ENCODE measurements around the gene SF3B5.
"Not testable (repeated sequence)": the region's sequence is repeated elsewhere in the genome, so short reads cannot be mapped to it uniquely, and the experiment has no call there.

Gene SF3B5

DNA sequence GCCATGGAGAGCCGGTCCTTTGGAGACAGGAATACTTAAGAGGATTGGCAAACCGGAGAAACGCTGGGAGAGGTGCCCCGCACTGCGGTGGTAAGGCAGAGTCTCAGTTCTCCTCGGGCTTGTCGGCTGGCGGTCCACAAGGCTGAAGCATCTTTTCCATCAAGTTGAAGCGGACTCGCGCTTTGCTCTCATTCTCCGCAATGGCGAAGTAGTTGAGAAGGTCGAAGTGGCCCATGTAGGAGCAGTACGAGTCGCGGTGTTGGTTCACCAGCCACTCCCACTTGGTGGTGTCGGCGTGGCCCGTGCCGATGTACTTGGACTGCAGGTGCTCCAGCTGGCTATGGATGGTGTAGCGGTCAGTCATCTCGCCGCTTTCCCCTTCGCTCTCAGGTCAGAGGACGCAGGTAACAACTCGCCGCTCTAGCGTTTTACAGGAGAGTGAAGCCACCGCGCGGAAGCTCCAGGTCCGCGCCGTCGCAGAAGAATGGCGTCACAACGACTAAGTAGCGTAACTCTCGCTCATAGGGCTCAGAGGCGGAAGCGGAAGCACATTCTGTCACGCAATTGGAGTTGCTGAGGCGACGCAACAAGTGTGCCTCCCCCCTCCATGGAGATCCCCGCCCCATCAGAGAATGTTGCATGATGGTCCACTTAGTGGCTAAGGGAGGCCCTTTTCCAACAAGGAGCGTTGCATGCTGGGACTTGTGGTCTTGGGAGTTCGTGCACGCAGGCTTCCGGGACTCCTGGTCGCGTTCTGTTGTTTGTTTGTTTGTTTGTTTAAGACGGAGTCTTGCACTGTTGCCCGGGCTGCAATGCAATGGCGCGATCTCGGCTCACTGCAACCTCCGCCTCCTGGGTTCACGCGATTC lies at the start of gene SF3B5:
TSS of gene SF3B5 (minus strand) at position 440 of the 869 bp plus-strand sequence. CDS start at position 364, 76 bp downstream.
- DNase-seq (ENCODE audit: low read depth in 2 of 2) = peak; percentile 99 to 100

DNA sequence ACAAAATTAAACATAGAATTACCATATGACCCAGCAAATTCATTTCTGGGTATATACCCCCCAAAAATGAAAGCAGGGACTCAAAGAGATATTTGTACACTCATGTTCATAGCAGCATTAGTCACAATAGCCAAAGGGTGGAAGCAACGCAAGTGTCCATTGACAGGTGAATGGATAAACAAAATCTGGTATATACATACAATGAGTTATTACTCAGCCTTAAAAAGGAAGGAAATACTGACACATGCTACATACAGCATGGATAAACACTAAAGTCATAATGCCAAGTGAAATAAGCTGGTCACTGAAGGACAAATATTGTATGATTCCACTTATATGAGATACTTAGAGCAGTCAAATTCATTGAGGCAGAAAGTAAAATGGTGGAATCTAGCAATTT lies 49.6 kb upstream of the SF3B5 start:
- no peak for DNase-seq (ENCODE audit: low read depth in 2 of 2)

DNA sequence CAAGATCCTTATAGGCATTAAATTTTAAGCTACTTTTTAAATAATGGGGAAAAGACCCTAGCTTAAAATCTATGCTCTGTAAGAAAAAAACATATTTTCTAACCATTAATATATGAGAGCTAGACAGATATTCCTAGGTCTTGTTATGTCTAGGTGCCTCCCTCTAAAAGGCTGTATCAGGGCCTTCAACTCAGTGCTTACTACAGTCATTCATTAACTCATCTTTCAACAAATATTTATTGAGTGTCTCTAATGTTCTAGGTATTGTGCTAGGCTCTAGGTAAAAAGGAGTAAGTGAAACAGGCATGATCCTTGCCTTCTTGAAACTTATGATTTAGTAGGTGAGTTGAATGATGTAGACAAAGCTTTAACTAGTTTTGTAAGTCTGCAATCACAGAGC lies 48.5 kb upstream of the SF3B5 start:
- no peak for DNase-seq (ENCODE audit: low read depth in 2 of 2)

DNA sequence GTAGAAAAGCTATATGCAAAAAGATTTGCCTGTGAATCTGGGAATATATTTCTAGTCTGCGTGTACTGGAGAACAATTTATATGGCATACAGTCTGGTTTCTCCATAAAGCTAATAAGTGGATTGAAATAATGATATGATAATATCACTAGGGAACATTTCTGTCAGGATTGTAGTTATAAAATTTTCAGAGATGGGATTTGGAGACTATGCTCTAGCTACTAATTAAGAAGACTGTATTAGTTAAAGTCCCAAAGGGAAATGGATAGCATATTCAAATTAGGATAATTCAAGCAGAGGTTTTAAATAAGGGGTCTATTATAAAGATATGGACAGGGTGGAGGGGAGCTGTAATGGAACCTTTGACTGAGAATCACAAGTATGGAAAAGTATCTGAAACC lies 47.7 kb upstream of the SF3B5 start:
- no peak for DNase-seq (ENCODE audit: low read depth in 2 of 2)

DNA sequence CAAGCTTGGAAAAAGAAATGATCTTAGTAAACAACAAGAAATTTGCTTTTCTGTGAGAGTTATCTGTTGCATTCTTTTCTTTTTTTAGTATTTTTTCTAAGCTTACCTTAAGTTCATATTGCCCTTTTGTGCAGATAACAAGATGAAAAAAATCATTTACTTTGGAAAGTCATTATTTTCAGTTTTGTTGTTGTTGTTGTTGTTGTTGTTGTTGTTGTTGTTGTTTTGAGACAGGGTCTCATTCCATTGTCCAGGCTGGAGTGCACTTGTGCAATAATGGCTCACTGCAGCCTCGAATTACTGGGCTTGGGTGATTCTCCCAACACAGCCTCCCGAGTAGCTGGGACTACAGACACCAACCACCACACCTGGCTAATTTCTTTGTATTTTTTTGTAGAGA lies 46.1 kb upstream of the SF3B5 start:
- DNase-seq (ENCODE audit: low read depth in 2 of 2) = no peak

DNA sequence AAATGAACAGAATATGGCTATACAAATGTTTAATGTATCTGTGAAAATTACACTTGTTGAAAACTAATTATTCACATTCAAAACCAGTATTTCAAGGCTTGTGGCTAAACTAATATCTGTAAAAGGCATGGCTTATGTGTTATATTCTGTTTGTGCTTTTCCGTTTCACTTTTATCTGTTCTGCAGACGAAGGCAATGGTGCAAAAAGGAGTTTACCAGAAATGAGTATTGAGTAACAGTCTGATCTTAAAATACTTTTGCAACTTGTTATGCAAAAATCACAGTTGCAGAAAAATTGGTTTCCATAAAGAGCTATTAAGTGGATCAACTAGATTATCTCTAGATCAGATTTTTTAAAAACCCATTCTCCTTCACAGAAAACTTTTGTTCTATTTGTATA lies 45.5 kb upstream of the SF3B5 start:
- DNase-seq (ENCODE audit: low read depth in 2 of 2) = no peak

DNA sequence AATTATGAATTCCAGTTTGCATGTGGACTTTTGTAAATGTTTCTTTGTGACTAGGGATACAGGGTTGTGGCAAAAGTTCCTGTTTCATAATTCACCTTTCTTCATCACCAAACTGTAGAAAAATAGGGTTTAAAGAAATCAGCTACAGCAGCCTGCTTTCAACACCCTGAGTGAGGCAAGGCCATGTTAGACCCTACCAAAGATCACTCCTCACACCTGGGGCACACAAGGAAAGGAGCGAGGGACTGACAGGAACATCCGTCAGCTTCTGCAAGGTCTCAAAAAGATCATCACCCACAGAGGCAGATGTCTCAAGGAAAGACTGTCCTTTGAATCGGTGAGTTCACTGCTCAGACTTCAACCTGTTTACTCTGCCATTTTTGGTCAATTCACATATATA lies 44.4 kb upstream of the SF3B5 start:
- DNase-seq (ENCODE audit: low read depth in 2 of 2) = no peak

DNA sequence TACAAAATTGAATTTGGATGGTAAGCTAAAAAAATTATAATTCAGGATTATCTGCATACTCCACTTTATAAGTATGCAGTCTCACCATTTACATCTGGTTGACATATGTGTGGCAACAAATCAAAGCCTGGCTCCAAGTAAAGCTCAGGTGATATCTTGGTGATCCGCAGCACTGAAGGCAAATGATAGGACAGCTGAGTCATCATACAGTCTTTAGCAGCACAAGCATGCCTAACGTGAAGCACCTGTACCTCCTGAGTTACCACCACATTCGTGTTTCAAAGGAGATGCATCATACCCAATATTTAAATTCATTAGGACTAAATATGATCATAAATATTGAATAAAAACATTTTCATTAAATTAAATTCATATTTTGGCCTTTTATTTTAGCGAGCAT lies 43.2 kb upstream of the SF3B5 start:
- no peak for DNase-seq (ENCODE audit: low read depth in 2 of 2)

DNA sequence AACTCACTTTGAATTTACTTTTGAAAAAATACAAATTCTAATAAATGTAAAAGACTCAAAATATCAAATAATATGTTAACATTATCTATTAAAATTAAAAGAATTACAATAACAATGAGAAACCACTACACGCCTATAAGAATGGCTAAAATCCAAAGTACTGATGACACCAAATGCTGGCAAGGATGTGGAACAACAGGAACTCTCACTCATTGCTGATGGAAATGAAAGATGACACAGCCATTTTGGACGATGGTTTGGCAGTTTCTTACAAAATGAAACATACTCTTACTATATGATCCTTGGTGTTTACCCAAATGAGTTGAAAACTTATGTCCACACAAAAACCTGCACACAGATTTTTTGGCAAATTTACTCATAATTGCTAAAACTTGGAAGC lies 39.4 kb upstream of the SF3B5 start:
- DNase-seq (ENCODE audit: low read depth in 2 of 2) = no peak

DNA sequence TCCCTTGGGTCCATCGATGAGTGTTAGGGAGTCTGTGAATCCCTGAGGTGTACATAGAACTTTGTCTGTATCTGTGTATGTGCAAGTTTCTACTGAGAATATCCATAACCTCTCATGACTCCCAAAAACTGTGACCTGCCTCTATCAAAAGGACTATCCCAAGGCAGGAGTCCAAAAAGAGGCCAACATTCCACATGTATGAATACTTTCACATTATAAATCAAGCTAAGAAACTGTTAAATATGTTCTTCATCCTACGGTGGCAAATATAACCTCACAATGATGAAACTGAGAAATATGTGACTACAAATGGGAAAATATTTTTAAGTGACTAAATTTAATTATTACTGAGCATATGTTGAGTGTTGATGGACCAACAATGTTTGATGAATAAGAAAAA lies 38.8 kb upstream of the SF3B5 start:
- DNase-seq (ENCODE audit: low read depth in 2 of 2) = no peak

DNA sequence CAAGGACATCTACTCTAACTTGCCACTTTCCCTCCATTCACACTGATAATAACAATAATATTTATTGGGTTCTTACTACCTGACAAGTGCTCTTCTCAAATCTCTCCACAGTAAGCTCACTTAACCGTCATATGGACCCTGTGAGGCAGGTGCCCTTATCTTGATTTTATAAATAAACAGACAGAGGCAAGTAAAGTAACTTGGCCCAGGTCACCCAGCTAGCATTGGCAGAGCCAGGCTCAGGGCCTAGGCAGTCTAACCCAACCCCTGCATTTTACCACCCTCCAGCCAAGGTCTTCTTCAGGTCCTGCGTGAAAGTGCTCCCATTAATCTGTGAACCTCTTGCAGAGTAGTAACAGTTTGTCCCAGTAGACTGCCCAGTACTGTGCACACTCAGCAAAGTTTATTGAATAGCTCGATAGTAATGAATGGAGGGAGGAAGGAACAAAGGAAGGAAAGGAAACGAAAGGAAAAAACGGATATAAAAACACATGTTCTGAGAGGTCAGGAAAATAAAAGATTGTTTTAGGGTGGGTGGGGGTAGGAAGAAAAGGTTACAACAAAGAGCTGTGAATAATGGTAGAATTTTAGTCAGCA lies 38.0 kb upstream of the SF3B5 start:
- no peak for DNase-seq (ENCODE audit: low read depth in 2 of 2)

DNA sequence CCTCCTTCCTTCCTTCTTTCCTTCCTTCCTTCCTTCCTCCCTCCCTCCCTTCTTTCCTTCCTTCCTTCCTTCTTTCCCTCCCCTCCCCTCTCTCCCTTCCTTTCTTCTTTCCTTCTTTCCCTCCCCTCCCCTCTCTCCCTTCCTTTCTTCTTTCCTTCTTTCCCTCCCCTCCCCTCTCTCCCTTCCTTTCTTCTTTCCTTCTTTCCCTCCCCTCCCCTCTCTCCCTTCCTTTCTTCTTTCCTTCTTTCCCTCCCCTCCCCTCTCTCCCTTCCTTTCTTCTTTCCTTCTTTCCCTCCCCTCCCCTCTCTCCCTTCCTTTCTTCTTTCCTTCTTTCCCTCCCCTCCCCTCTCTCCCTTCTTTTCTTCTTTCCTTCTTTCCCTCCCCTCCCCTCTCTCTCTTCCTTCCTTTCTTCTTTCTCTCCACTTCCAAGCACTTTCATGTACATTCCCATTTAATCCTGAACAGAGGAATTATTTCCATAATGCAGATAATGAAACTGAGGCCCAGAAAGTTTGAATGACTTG lies 36.9 kb upstream of the SF3B5 start:
- not testable (repeated sequence) for DNase-seq (ENCODE audit: low read depth in 2 of 2)

DNA sequence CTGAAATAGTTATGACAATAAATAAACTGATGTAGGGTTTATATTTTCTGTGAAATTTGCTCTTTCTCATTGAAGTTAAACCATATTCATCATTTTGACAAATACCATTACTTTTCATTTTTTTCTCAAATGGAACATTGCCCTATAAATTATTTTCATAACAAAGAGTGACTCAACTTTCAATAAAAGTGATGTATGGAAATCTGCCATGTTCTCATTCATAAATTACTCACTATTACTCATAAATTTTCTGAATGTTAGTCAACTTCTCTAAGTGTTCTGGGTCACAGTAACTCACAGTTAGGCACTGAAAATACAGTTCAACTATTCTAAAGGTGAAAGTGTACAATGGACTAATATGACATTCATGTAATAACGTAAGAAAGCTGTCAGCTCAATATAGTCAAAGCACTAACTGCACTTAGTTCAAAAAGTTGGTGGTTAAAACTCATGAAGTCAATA lies 35.9 kb upstream of the SF3B5 start:
- DNase-seq (ENCODE audit: low read depth in 2 of 2) = peak; percentile 42 to 46

DNA sequence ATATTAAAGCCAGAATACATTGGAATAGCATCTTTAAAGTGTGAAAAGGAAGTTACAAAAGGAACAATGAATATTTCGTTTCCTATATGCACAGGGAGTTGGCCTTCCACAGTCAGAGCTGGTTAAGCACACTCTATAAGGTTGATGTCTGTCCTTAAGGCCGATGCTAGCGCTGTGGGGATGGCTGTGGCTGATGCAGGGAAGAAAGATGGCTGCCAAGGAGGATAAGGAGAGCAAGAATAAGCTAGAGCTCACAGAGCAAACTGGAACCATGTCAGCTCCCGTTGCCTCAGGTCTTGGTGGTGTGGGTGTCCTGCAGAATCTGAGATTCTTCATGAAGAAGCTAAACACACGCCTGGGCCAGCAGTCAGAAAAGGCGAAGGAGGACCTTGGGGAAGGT lies 34.1 kb upstream of the SF3B5 start:
- DNase-seq (ENCODE audit: low read depth in 2 of 2) = no peak

DNA sequence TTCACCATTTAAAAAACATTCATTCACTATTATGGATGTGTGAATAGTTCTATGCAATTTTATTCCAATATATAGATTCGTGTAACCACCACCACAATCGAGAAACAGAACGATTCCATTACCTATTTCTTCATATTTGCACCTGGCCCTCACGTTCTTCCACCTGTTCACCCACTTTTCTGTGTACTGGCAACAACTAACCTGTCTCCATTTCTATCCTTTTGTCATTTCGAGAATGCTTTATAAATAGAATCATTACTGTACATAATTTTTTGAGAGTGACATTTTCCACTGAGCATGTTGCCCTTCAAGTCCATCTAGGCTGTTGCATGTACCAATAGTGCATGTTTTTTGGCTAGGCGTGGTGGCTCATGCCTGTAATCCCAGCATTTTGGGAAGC lies 31.7 kb upstream of the SF3B5 start:
- no peak for DNase-seq (ENCODE audit: low read depth in 2 of 2)

DNA sequence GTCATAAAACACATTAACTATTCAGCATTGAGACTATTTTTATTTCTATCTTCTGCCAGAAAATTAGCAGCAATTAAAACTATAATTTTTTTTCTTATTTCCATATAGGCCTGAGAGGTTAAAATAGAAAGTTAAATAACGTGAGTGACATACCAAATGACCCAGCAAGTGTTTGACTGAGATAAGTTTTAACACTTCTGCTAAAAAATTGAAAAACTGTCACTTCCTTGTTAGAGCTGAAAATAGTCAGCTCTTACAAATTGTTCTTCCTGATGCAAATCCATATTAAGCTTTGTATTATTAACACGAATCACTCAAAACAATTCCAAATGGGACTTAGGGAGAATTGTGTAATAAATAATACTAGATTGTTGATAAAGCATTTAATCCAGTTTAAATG lies 28.5 kb upstream of the SF3B5 start:
- no peak for DNase-seq (ENCODE audit: low read depth in 2 of 2)

DNA sequence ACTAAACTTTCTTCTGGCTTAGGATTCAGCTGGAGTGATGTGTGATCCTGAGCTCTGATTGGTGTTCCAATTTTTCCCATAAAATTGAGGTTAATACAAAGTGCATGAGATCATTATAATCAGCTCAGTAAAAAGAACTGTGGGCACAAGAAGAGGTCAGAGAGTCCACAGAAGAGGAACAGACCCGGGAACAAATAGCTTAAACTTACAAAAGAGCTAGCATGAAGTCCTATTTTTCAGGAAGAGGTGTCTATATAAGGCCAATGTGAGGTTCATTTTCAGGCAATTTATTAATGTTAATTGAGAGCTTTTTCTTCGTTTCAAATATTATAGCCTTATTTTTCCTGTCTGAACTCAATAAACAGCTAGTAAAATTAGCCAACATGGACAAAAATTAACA lies 28.0 kb upstream of the SF3B5 start:
- DNase-seq (ENCODE audit: low read depth in 2 of 2) = no peak

DNA sequence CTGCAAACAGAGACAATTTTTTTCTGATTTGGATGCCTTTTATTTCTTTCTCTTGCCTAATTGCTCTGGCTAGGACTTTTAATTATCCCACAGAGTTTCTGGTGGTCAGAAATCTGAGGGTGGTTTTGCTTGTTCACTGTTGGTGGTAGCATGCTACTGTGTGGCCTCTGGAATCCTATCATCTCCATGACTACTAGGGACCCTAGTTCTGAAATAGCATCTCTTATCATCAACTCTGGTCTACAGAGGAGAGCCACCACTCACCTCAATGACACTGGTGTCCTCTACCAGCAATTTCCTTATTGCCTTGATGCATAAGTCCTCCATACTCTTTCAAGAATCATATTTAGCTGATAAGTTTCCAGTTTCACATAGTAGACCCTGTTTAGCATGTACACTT lies 27.5 kb upstream of the SF3B5 start:
- no peak for DNase-seq (ENCODE audit: low read depth in 2 of 2)

DNA sequence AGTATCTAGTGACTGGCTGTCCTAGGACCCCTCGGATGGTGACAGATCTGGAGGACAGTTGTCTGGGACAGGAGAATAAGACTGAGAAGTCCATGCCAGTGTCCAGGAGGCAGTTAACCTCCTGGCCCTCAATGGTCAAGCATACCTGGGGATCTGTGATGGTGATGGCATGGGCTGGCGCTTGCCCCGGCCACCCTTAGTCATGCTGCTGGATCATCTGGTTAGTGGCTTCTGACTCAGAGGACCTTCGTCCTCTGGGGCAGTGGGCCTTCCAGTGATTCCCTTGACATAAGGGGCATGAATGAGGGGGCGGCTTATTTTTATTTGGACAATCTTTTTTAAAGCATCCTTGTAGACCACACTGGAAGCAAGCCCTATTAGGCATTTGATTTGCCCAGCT lies 24.0 kb upstream of the SF3B5 start:
- no peak for DNase-seq (ENCODE audit: low read depth in 2 of 2)

DNA sequence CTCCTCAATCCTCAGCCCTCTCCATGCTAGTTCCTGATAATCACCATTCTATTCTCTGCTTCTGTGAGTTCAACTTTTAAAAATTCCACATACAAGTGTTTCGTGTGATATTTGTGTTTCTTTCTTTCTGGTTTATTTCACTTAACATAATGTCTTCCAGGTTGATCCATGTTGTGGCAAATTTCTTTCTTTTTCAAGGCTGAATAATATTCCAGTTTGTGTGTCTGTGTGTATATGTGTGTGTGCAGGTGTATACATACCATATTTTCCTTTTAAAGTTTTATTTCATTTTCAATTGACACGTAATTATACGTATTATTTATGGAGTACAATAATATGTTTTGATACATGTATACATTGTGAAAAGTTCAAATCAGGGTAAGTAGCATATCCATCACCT lies 19.8 kb upstream of the SF3B5 start:
- no peak for DNase-seq (ENCODE audit: low read depth in 2 of 2)

DNA sequence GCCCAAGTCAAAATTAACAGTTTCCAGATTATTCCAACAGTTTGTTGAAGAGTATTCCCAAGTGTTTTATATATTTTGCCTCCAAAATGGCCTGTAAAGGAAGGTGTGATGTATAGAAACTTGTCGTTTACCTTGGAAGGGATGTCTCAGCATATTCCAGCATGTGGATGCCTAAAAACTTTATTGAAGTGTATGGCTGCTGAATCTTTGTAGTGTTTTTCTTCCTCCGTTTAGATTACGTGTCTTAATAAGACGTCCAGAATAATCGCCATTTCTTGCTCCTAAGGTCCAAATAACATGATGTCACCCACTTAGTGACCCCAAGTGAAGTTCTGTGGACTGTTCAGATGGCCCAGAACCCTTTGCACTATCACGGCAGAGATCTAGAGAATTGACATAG lies 18.0 kb upstream of the SF3B5 start:
- no peak for DNase-seq (ENCODE audit: low read depth in 2 of 2)

DNA sequence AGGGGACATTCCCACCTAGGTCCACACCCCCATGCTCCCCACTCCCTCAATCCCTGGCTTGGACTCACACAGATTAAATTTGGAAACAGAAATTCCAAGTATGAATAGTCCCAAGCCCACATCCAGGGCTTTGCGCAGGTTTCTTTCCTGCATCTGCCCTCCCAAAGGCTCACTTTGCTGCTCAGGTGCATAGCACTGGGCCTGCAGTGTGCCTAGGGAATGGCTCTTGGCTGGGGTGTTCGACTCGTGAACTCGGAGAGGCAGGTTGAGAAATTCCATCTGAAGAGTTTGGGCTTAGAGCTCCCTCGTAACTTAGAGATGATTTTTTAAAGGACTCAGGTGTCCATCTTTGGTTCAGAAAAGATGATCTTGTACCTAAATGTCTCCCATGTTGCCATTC lies 14.8 kb upstream of the SF3B5 start:
- no peak for DNase-seq (ENCODE audit: low read depth in 2 of 2)

DNA sequence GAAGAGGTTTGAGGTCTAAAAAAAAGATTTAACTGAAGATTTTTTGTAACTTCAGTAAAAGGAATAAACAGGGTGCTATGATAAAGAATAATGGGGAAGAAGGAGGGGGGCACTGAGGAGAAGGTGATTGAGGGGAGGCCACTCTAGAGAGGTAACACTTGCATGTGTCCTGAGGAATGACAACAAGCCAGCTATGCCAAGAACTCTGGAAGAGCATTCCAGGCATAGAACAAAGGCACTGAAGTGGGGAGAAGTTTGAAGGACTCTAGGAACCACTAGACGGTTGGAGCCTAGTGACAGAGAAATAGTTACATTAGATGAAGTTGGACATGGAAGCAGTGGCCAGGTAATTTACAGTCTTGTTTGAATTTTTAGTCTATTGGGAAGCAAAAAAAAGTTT lies 10.8 kb upstream of the SF3B5 start:
- DNase-seq (ENCODE audit: low read depth in 2 of 2) = no peak
